ENCODE data around the gene SIPA1L3.

SIPA1L3 gene

GRCh38 chr19:38142176-38143035 lies 235.4 kb downstream of the SIPA1L3 start:
- CTCF ChIA-PET: interaction anchor here (0.5 to 3.5 kb wide), 67 partner anchors 9 to 492 kb away, joined by 3 to 70 read pairs (median 4); partner anchors contain the start of genes CATSPERG, PSMD8, SIPA1L3 and WDR87
- POLR2A ChIA-PET: interaction anchor here (0.9 to 1.5 kb wide), 2 partner anchors 82 to 236 kb away, joined by 5 read pairs; partner anchors contain the start of genes SIPA1L3 and WDR87
- TF ChIP-seq EGR2 (tag by site-specific recombination; IDR thresholded peaks at IDR 0.05; ENCODE audit: low read depth) (peak; percentile 97), ELK4 (IDR thresholded peaks at IDR 0.05; ENCODE audit: borderline replicate concordance, low read depth, low read length) (no peak), ZFP41 (tag by site-specific recombination; IDR thresholded peaks at IDR 0.05; ENCODE audit: borderline replicate concordance) (no peak), ZSCAN30 (tag by site-specific recombination; IDR thresholded peaks at IDR 0.05) (no peak), ZNF837 (tag by site-specific recombination; IDR thresholded peaks at IDR 0.05) (no peak), ZBTB17 (tag by site-specific recombination; IDR thresholded peaks at IDR 0.05) (0 out of 2 replicates have a peak, but pooled peaks have one; percentile 30), ZEB2 (tag by site-specific recombination; IDR thresholded peaks at IDR 0.05) (no peak), ZBTB11 (tag by site-specific recombination; conservative IDR thresholded peaks at IDR 0.05; ENCODE audit: low read depth) (no peak), ZFP3 (tag by site-specific recombination; IDR thresholded peaks at IDR 0.05; ENCODE audit: low read depth) (no peak), ZNF549 (tag by site-specific recombination; IDR thresholded peaks at IDR 0.05) (no peak), ZBTB49 (tag by site-specific recombination; IDR thresholded peaks at IDR 0.05; ENCODE audit: low read depth) (no peak), ZBTB26 (tag by site-specific recombination; optimal IDR thresholded peaks at IDR 0.05) (peak; percentile 14), GLIS2 (tag by site-specific recombination; IDR thresholded peaks at IDR 0.05) (peak; percentile 55; the same call in 1 of the 2 replicates), ZNF423 (tag by site-specific recombination; IDR thresholded peaks at IDR 0.05) (no peak), ZNF2 (tag by site-specific recombination; IDR thresholded peaks at IDR 0.05) (no peak), SETDB1 (IDR thresholded peaks at IDR 0.05; ENCODE audit: insufficient read length, low read length) (no peak), ZNF571 (tag by site-specific recombination; IDR thresholded peaks at IDR 0.05) (no peak), ZNF184 (tag by site-specific recombination; IDR thresholded peaks at IDR 0.05) (no peak), ZNF555 (tag by site-specific recombination; conservative IDR thresholded peaks at IDR 0.05) (no peak), ZNF366 (tag by site-specific recombination; conservative IDR thresholded peaks at IDR 0.05) (no peak), REST (tag by site-specific recombination; IDR thresholded peaks at IDR 0.05) (no peak), KLF16 (tag by site-specific recombination; IDR thresholded peaks at IDR 0.05) (no peak; the same call in 1 of the 2 replicates), ZNF169 (tag by site-specific recombination; IDR thresholded peaks at IDR 0.05) (no peak), ZBTB6 (tag by site-specific recombination; IDR thresholded peaks at IDR 0.05) (no peak)

More at GRCh38 chr19:38142176-38143035, 235.4 kb downstream of the SIPA1L3 start:
- Histone ChIP-seq H3K4me1 (ENCODE audit: control insufficient read depth, insufficient read depth, low read length) (peaks cover 2% of the 10 kb centered on the region; the same call in 1 of the 2 replicates), H3K27ac (ENCODE audit: extremely low read depth, low read depth, low read length) (no peak overlapping the region), H3K4me3 (ENCODE audit: low read depth, low read length) (no peak overlapping the region), H3K36me3 (ENCODE audit: control insufficient read depth in 2 of 2, insufficient read depth in 1 of 2, low read length in 2 of 2) (peaks cover 0 to 19% of the 10 kb centered on the region in 2 experiments; a peak in 2 of 3 replicates), H3K9me3 (ENCODE audit: control insufficient read depth, insufficient read depth, low read depth, low read length) (no peaks in the 10 kb centered on the region)
